GOT3 (cell line): ENCODE results near the gene DCAF5.
"Not testable (repeated sequence)": the region's sequence is repeated elsewhere in the genome, so short reads cannot be mapped to it uniquely, and the experiment has no call there.

Source experiments
- DNase-seq: peaks from one replicate; lab custom pipeline; 2025; ENCODE audit warnings: mixed read lengths; lab: John Stamatoyannopoulos, UW

Gene DCAF5

GRCh38 chr14:69072584-69072983, 80.3 kb downstream of the DCAF5 start:
- no peak for DNase-seq

- no peak for DNase-seq
Observed at GRCh38 chr14:69068744-69069421, 84.0 kb downstream of the DCAF5 start.

GRCh38 chr14:69066396-69067171, 86.3 kb downstream of the DCAF5 start:
- DNase-seq = no peak

GRCh38 chr14:69065934-69066333, 87.0 kb downstream of the DCAF5 start:
- DNase-seq = not testable (repeated sequence)

- no peak for DNase-seq
Observed at GRCh38 chr14:69064596-69064995, 88.3 kb downstream of the DCAF5 start.

GRCh38 chr14:69059658-69060623, 93.0 kb downstream of the DCAF5 start:
- DNase-seq = no peak

GRCh38 chr14:69055999-69056788, 96.7 kb downstream of the DCAF5 start:
- DNase-seq = no peak

GRCh38 chr14:69055125-69055524, 97.8 kb downstream of the DCAF5 start:
- no peak for DNase-seq

GRCh38 chr14:69054030-69054429, 98.9 kb downstream of the DCAF5 start:
- DNase-seq = no peak

- no peak for DNase-seq
Observed at GRCh38 chr14:69052181-69052601, 100.7 kb downstream of the DCAF5 start.

GRCh38 chr14:69050240-69051184, 102.4 kb downstream of the DCAF5 start:
- DNase-seq = no peak

GRCh38 chr14:69049675-69050074, 103.2 kb downstream of the DCAF5 start:
- no peak for DNase-seq

GRCh38 chr14:69048456-69048855, 104.5 kb downstream of the DCAF5 start:
- no peak for DNase-seq

- no peak for DNase-seq
Observed at GRCh38 chr14:69047255-69047654, 105.7 kb downstream of the DCAF5 start.

GRCh38 chr14:69046476-69046860, 106.5 kb downstream of the DCAF5 start:
- no peak for DNase-seq

- no peak for DNase-seq
Observed at GRCh38 chr14:69045857-69046475, 107.0 kb downstream of the DCAF5 start.

- no peak for DNase-seq
Observed at GRCh38 chr14:69044965-69045555, 107.9 kb downstream of the DCAF5 start.

GRCh38 chr14:69044296-69044695, 108.6 kb downstream of the DCAF5 start:
- DNase-seq = no peak

GRCh38 chr14:69043596-69044260, 109.2 kb downstream of the DCAF5 start:
- no peak for DNase-seq
